ENCODE data around the gene TIGAR. TPM values are rescaled to one million over a fixed set of nuclear protein-coding genes. Genes with fewer than 3 reads are reported as not detected.

Gene TIGAR
- polyA plus RNA-seq, 3 donors: 5.5 to 16.0 (median 11.0) TPM

GRCh38 chr12:4375449-4375848 lies 54.4 kb downstream of the TIGAR start:
- Mint-ChIP-seq H3K27ac (no peak overlapping the region), H3K36me3 (no peaks in the 10 kb centered on the region), H3K4me1 (peaks cover 3% of the 10 kb centered on the region), H3K4me3 (no peak overlapping the region), H3K9me3 (no peaks in the 10 kb centered on the region), H3K27me3 (ENCODE audit: low read depth in 3 of 3) (peaks cover 8 to 22% (median 19%) of the 10 kb centered on the region in 3 donors)
- Histone ChIP-seq H3K36me3 (replicated peaks in 1 of 2; ENCODE audit: control insufficient read depth in 1 of 2, insufficient read depth in 2 of 2, low read length in 2 of 2) (no peaks in the 10 kb centered on the region), H3K4me3 (replicated peaks in 1 of 3; ENCODE audit: low read depth in 2 of 3, low read length in 3 of 3) (no peak overlapping the region), H2AFZ (ENCODE audit: insufficient read depth, low read depth, low read length, poor library complexity, severe bottlenecking) (no peak overlapping the region), H4K20me1 (ENCODE audit: insufficient read depth, low read length) (no peaks in the 10 kb centered on the region), H3K9ac (ENCODE audit: insufficient read depth, low read length, poor library complexity, severe bottlenecking) (no peak overlapping the region), H3K4me2 (replicated peaks; ENCODE audit: extremely low read depth, low read length, poor library complexity, severe bottlenecking) (no peak overlapping the region), H3K9me3 (replicated peaks in 1 of 2; ENCODE audit: control insufficient read depth in 1 of 2, insufficient read depth in 1 of 2, low read length in 2 of 2) (no peaks in the 10 kb centered on the region), H3K27ac (ENCODE audit: low read depth in 1 of 2, low read length in 2 of 2) (no peak overlapping the region), H3K27me3 (ENCODE audit: control insufficient read depth in 2 of 2, insufficient read depth in 2 of 2, low read length in 2 of 2) (peaks cover 5 to 22% of the 10 kb centered on the region in 2 donors), H3K4me1 (ENCODE audit: control insufficient read depth in 1 of 2, insufficient read depth in 2 of 2, low read length in 2 of 2) (no peaks in the 10 kb centered on the region), H3K79me2 (ENCODE audit: insufficient read depth, low read length) (no peaks in the 10 kb centered on the region)
- no peak for TF ChIP-seq CTCF (IDR thresholded peaks at IDR 0.05)
- intact Hi-C loops (cut with micrococcal nuclease): no loop called here
- WGBS (ENCODE audit: insufficient coverage): 76% methylated on average over 4 of the region's 6 CpGs
- DNase-seq: no peak

GRCh38 chr12:4378772-4379171 lies 57.8 kb downstream of the TIGAR start:
- H3K9me3 Mint-ChIP-seq: no peaks in the 10 kb centered on the region
- no peak overlapping the region for H3K27ac ChIP-seq (ENCODE audit: low read depth in 1 of 2, low read length in 2 of 2)
- H3K4me3 ChIP-seq (replicated peaks in 1 of 3; ENCODE audit: low read depth in 2 of 3, low read length in 3 of 3): no peak overlapping the region
- no peaks in the 10 kb centered on the region for H3K36me3 ChIP-seq (replicated peaks in 1 of 2; ENCODE audit: control insufficient read depth in 1 of 2, insufficient read depth in 2 of 2, low read length in 2 of 2)
- no peak for TF ChIP-seq CTCF (IDR thresholded peaks at IDR 0.05)
- no peak overlapping the region for H3K4me2 ChIP-seq (replicated peaks; ENCODE audit: extremely low read depth, low read length, poor library complexity, severe bottlenecking)
- H3K4me1 Mint-ChIP-seq: peaks cover 3% of the 10 kb centered on the region
- no peak overlapping the region for H3K9ac ChIP-seq (ENCODE audit: insufficient read depth, low read length, poor library complexity, severe bottlenecking)
- H4K20me1 ChIP-seq (ENCODE audit: insufficient read depth, low read length): no peaks in the 10 kb centered on the region
- H3K4me1 ChIP-seq (ENCODE audit: control insufficient read depth in 1 of 2, insufficient read depth in 2 of 2, low read length in 2 of 2): no peaks in the 10 kb centered on the region
- WGBS (ENCODE audit: insufficient coverage): no CpG with 5 or more reads among the region's 1 CpG
- no peak overlapping the region for H3K4me3 Mint-ChIP-seq
- no peaks in the 10 kb centered on the region for H3K36me3 Mint-ChIP-seq
- no peak overlapping the region for H2AFZ ChIP-seq (ENCODE audit: insufficient read depth, low read depth, low read length, poor library complexity, severe bottlenecking)
- H3K27ac Mint-ChIP-seq: no peak overlapping the region
- DNase-seq: no peak
- H3K79me2 ChIP-seq (ENCODE audit: insufficient read depth, low read length): no peaks in the 10 kb centered on the region
- H3K27me3 Mint-ChIP-seq (ENCODE audit: low read depth in 3 of 3): peaks cover 5 to 27% (median 16%) of the 10 kb centered on the region in 3 donors
- intact Hi-C loops (cut with micrococcal nuclease): no loop called here
- peaks cover 11 to 21% of the 10 kb centered on the region in 2 donors for H3K27me3 ChIP-seq (ENCODE audit: control insufficient read depth in 2 of 2, insufficient read depth in 2 of 2, low read length in 2 of 2)
- H3K9me3 ChIP-seq (replicated peaks in 1 of 2; ENCODE audit: control insufficient read depth in 1 of 2, insufficient read depth in 1 of 2, low read length in 2 of 2): no peaks in the 10 kb centered on the region

All from CD14-positive monocyte (primary cell).